GM19372 (cell line): Measurements from ENCODE around the gene ZNF616.

Experiments
- ATAC-seq: cut with Tn5 transposase; IDR thresholded peaks from one replicate; pipeline ENCODE4 v1.9.1; 2021; ENCODE audit warnings: mild to moderate bottlenecking, low read depth, moderate library complexity; ENCODE audit not compliant: unreplicated experiment

Gene ZNF616

DNA sequence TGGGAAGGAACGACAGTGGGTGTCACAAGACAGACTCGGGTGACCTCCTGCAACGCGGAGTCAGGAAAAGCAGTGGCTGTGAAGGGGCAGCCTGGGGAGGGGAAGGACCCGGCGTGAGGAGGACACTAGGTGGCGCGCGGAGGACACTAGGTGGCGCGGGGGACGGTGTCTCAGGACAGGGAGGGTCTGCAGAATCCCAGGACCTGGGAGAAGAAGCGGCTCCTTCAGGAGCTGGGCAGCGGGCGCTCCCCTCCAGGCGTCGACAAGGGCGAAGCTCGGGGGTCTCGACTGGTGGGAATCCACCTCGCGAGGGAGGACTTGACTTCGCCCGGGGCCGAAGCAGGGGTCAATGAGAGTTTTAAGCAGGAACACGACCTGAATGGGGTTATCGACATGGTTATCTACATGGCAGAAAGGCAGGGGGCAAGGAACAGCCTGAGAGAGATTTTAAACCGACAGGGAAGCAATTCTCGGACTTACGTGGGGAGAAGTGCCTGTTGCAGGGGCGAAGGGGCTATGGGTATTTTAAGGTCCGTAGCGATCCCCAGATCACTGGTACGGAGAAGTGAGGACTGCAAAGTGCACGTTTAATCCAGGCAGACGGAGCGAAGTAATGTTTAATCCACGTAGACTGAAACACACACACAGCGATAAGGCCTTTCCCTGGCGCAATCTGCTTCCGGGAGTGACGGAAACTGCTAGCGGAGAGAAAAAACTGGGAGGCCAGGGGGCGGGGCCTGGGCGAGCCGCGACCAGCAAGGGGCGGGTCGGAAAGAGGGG lies at the start of gene ZNF616:
ZNF616 (minus strand) TSS at position 687 of the 780 bp plus-strand sequence. CDS start 9,426 bp downstream, outside the sequence.
- peak; percentile 59 for ATAC-seq

DNA sequence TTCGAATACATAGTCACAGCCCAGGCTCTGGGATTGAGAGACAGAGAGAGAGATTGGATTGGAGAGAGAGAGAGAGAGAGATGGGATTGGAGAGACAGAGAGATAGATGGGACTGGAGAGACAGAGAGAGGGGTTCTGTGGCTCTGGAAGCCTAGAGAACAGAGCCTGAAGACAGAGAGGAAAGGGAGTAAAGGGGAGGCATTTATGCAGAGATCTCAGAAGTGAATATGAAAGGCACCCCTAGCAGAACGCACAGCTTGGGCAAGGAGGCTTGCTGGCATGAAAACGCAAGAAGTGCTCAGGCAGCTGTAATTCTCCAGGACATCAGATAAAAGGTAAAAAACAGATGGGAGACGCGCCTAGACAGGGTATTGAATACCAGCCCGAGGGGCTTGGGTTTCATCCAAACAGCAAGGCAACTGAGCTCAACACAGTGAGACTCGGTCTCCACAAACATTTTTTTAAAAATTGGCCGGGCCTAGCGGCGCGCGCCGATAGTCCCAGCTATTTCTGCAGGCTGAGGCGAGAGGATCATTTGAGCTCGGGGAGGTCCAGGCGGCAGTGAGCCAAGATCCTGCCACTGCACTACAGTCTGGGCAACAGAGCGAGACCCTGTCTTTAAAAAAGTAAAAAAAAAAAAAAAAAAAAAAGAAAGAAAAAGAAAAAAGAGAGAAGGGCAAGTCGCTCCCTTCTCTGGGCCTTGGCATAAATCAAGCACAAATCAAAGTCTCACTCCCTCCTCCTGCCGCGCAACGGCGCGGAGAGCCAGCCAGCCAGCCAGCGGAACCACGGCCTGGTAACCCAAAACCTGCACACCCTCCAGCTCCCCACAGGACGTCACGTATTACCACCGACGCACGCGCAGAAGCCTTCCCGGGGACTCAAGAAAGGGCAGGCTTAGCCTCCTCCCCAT lies 49.3 kb upstream of the ZNF616 start:
- ATAC-seq, result no peak

DNA sequence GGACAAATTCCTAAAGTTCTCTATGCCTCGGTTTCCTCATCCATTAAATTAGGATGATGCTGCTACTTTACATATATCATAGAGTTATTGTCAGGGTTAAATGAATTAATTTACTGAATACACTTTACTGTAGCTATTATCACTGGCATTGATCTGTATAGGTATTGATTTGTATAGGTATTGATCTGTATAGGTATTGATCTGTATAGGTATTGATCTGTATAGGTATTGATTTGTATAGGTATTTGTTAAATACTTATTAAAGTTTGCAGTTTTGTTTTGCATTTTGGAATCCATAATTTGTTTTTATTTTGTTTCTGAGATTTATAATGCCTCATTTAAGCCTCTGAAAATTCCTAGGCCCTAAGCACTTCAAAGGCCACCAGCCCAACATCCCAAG lies 47.7 kb upstream of the ZNF616 start:
- ATAC-seq, result no peak

DNA sequence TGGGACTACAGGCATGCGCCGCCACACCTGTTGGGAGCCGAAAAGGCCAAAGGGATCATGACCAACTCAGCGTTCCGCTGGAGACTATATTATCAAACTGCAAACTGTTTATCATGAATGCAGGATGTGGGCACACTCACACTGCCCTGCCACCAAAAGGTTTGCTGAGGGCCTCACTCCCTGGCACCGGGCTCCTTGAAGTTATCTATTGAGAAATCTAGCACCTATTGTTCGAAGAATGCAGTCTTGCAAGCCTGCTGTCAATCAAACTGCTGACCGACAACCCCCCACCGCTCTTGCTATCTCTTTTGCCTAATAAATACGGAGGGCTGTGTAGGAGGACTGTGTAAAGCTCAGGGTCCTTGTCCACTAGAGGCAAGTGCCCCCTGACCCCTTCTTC lies 36.8 kb upstream of the ZNF616 start:
- no peak for ATAC-seq

DNA sequence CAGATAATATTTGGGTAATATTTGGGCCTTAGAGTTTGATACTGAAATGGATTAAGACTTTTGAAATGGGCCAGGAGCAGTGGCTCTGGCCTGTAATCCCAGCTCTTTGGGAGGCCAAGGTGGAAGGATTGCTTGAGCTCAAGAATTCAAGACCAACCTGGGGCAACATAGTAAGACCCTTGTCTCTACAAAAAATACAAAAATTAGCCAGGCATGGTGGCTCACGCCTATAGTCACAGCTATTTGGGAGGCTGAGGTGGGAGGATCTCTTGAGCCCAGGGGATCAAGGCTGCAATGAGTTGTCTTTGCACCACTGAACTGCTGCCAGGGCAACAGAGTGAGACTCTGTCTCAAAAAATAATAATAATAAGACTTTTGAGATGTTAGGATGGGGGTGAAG lies 32.6 kb upstream of the ZNF616 start:
- ATAC-seq, result no peak

DNA sequence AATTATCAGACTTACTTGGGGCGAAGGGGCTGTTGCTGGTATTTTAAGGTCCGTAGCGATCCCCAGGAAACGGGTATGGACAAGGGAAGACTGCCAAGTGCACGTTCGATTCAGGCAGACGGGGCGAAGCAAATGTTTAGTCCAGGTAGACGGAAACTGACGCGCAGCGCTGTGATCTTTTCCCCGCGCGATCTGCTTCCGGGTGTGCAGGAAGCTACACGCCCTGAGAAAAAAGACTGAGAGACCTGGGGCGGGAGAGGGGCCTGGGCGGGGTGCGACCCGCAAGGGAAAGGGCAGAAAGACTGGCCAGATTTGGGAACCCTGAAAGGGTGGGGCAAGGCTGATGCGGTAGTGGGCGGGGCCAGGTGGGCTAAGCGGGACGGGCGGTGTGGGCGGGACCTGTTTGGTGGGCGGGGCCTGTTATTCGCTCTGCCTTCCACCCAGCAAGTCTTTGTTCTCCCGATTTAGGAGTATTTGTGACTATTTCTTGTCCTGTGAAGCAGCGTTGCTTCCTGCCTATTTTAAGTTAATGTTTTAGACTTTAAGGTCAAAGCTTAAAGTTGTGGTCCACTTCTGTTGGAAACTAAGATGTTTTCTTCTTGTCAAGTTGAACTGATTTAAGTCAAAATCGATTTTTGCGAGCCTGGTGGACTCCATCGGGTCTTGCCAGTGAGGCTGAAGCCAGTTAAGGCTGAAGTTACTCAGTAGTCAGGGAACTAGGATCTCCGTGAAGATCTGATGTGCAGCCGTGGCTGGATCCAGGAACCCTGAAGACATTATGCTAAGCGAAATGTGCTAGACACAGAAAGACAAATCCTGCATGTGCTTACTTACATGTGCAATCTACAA lies 31.8 kb upstream of the ZNF616 start, which contains the start of gene ZNF836:
ZNF836 (minus strand) TSS at position 301 of the 849 bp plus-strand sequence. CDS start 3,549 bp downstream, outside the sequence.
- no peak for ATAC-seq

DNA sequence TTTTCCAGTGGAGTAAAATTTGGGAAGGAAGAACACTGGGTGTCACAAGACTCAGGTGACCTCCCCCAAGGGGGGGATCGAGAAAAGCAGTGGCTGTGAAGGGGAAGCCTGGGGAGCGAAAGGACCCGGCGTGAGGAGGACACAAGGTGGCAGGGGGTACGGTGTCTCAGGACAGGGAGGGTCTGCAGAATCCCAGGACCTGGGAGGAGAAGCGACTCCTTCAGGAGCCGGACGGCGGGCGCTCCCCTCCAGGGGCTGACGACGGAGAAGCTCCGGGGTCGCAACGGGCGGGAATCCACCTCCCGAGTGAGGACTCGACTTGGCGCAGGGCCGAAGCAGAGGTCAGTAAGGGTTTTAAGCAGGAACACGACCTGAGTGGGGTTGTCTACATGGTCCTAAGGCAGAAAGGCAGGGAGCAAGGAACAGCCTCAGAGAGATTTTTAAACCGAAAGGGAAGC lies 31.2 kb upstream of the ZNF616 start:
- no peak for ATAC-seq

DNA sequence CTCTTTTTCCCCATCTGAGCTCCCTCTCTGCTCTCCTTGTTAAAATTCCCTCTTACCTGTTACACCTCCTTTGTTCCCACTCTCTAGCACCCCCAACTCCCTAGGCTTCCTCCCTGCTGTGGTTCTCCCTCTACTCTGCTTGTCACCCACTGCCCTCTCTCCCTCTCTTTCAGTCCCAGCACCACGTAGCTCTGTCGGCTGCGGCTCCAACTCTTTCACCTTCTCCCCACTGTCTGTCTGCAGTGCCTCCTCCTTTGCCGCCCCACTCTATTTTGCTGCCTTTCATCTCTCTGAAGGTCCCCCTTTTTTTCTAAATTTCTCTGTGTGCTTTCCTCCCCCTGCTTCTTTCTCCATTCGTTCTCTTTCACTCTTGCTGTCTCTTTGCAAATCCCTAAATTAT lies 30.6 kb upstream of the ZNF616 start:
- no peak for ATAC-seq

DNA sequence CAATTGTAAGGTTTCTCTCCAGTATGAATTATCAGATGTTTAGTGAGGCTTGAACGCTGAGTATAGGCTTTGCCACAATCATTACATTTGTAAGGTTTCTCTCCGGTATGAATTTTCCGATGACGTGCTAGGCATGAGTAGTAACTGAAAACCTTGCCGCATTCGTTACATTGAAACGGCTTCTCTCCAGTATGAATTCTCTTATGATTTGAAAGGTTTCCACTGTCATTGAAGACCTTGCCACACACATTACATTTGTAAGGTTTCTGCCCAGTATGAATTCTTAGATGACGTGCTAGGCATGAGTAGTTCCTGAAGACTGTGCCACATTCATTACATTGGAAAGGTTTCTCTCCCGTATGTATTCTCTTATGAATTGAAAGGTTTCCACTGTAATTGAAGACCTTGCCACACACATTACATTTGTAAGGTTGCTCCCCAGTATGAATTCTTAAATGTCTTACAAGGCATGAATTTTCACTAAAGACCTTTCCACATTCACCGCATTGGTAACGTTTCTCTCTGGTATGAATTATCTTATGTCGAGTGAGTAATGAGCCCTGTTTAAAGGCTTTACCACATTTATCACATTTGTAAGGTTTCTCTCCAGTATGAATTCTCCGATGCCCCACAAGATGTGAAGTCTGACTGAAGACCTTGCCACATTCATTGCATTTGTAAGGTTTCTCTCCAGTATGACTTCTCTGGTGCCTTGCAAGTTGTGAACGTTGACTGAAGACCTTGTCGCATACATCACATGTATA lies 16.0 kb upstream of the ZNF616 start:
- no peak for ATAC-seq

DNA sequence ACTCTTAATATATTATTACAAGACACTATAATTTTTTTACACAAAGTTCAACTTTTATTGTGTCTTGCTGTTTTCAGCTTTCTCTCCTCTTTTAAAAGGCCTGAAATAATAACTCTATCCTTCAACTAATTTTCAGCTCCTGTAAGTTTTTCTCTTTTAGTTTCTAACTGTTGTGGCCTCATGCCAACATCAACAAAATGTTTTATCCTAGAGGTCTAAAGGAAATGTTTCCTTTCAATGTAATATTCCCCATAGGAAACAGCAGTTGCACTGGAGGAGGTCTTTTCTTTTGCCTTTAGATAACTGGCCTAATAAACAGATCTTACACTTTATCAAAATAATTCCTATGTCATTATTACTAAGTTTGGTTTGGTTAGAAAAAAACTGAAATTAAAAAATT lies 8.5 kb upstream of the ZNF616 start:
- ATAC-seq, result no peak

DNA sequence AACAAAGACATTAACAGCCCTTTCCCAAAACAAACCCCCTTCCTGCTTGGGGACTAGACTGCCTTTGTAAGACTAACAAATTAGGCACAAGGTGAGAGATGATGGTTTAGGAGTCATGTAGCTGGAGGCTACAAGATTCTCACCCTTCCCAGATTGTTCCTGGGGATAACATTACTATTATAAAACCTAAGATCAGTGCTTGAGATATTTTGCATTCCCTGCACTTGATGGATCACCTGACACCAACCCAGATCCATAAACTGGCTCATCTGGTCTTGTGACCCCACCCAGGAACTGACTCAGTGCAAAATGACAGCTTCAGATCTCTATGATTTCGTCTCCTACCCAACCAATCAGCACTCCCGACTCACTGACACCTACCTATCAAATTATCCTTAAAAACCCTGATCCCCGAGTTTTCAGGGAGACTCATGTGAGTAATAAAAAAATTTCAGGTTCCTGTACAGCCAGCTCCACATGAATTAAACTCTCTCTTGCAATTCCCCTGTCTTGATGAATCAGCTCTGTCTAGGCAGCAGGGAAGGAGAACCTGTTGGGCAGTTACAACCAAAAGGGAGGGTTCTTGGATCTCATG lies 2.4 kb upstream of the ZNF616 start:
- no peak for ATAC-seq

DNA sequence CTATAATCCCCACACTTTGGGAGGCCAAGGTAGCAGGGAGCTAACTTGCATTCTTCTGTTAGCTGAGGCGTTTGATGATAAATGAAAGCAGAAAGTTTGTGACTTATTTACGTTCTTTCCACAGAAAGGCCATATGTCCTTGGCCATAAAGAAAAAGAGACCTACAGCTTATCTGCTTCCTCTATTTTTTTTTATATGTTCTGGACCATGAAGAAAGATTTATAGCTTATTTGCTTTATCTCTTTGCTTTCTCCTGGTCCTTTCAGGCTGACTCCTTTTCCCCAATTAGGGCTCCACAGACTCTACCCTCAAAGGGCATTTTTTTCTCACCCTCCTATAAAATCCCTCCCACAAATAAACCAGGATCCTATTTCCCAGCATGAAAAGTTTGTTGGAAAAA lies 1.5 kb upstream of the ZNF616 start:
- no peak for ATAC-seq

DNA sequence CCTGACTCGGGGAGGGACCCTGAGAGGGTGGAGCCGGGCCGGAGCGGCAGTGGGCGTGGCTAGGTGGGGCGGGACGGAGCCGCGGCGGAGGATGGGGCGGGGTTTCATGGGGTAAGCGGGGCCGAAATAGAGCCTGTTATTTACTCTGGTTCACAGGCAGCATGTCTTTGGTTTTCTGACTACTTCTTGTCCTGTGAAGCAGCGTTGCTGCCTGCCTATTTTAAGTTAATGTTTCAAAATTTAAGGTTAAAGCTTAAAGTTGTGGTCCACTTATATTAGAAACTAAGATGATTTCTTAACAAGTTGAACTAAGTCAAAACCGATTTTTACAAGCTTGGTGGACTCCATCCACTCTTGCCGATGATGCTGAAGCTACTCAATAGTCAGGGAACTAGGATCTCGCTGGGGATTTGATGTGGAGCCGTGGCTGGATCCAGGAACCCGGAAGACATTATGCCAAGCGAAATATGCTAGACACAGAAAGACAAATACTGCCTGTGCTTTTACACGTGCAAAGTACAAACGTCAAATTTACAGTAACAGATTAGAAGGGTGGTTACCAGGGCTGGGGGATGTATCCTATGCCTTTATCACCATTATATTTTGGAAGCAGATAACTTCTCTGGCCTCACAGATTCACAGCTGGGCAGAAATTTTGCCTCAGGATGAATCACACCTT lies 433 bp upstream of the ZNF616 start:
- ATAC-seq, result peak; percentile 93

DNA sequence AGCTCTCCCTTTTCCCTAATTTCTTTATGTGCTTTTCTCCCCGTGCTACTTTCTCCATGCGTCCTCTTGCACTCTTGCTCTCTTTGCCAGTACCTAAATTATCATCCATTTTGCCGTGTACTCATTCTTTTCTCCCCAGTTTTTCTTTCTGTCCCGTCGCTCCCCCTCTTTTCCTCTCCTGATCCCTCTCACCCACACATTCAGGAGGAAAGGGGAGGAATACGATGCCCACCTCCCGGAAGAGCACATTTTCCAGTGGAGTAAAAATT lies 821 bp downstream of the ZNF616 start:
- ATAC-seq, result no peak

DNA sequence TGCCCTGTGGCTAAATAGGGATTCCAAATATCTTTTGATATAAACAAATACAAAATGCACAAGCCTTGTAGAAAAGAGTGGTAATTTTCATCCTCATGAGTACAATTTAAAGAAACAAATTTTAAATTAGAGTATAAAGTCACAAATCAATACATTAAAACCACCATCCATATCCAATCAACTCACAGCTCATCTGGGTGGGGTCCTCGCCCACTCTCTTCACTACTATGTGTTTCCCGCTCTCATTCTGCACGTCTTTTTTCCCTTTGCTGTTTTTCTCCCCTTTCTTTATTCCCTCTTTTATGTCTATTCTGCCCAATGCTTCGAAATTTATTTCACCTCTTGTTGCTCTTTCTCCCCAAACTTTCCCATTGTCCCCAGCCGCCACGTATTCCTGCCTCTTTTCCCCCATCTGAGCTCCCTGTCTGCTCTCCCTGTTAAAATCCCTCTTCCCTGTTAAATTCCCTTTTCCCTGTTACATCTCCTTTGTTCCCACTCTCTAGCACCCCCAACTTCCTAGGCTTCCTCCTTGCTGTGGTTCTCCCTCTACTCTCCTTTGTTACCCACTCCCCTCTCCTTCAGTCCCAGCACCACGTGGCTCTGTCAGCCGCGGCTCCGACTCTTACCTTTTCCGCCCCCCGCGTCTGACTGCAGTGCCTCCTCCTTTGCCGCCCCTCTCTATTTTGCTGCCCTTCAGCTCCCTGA lies 1.3 kb downstream of the ZNF616 start:
- ATAC-seq, result no peak

DNA sequence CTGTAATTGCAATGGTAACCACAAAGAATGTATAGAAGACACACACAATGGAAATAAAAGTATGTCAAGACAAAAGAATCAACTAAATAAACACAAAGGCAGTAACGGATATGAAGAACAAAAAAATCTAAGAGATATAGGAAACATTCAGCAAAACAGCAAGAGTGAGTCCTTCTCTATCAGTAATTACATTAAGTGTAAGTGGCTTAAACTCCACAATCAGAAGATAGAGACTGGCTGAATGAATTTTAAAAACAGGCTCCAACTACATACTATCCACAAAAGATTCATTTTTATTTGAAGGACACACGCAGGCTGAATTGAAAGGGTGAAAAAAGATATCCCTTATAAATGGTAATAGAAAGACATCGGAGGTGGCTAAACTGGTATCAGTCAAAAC lies 19.5 kb downstream of the ZNF616 start:
- no peak for ATAC-seq

DNA sequence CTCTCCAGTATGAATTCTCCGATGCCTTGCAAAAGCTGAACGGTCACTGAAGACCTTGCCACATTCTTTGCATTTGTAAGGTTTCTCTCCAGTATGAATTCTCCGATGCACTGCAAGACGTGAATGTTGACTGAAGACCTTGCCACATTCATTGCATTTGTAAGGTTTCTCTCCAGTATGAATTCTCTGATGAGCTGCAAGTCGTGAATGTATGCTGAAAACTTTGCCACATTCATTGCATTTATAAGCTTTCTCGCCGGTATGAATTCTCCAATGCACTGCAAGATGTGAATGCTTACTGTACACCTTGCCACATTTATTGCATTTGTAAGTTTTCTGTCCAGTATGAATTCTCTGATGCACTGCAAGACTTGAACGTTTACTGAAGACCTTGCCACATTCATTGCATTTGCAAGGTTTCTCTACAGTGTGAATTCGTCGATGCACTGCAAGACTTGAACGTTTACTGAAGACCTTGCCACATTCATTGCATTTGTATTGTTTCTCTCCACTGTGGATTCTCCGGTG lies 24.1 kb downstream of the ZNF616 start:
- ATAC-seq, result no peak

DNA sequence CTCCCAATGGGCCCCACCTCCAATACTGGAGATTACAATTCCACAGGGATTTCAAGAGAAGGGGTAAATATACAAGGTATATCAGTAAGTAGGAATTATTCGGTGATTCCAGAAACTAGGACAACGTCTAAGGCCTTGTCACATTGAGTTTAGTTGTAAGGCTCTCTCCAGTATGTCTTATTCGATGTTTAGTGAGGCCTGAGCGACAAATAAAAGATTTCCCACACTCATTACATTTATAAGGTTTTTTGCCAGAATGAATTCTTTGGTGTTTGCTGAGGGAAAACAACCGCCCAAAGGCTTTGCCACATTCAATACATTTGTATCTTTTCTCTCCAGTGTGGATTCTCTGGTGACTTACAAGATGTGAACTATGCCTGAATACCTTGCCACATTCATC lies 25.0 kb downstream of the ZNF616 start:
- ATAC-seq, result no peak
